HCT116 (cell line): ENCODE measurements around the gene OPCML. TPM values are rescaled to one million over a fixed set of nuclear protein-coding genes. Genes with fewer than 3 reads are reported as not detected.

ENCODE experiments used
- ATAC-seq: fragments of 200-7000 bp; cut with Tn5 transposase; 2 replicates; pipeline ENCODE4 v1.9.1; 2020; ENCODE audit warnings: mild to moderate bottlenecking, moderate library complexity
- BruUV-seq: library from RNA; stranded (reverse); fragments of 400-500 nt; replicated peaks from 2 replicates; lab custom pipeline; 2021; lab: Mats Ljungman, UMichigan
- CTCF ChIA-PET: fragments of 300-600 bp; sonication (Branson Sonifier 250); formaldehyde crosslinking; loops from one replicate; lab custom pipeline; 2021; ENCODE audit warnings: antibody characterized with exemption; lab: Charles Lee
- POLR2A ChIA-PET: fragments of 300-600, 350-600 bp; sonication (Branson Sonifier 250); formaldehyde crosslinking; loops from one replicate; lab custom pipeline; 2021; ENCODE audit warnings: antibody characterized with exemption; lab: Charles Lee
- RAD21 ChIA-PET, 2 experiments: fragments of 300-600 bp; sonication (Branson Sonifier 250); formaldehyde crosslinking; loops; one replicate each; lab custom pipeline; 2023; ENCODE audit warnings: low total read pairs in 2 of 2; ENCODE audit not compliant: uncharacterized antibody in 2 of 2, unreplicated experiment in 2 of 2, low non-redundant PET in 1 of 2; lab: Charles Lee
- DNase-seq: peaks from one replicate; pipeline ENCODE4 v3.0.0-alpha.2; 2010; ENCODE audit warnings: low read depth, low spot score
- H2AFZ ChIP-seq: fragments of 200-600 bp; shearing (Covaris generic), sonication (generic); 2 replicates; pipeline ENCODE4 v1.6.1; 2017; ENCODE audit warnings: low read depth, mixed run types, mixed read lengths, antibody characterized with exemption, low read length; ENCODE audit not compliant: poor library complexity, severe bottlenecking
- H3K27ac ChIP-seq: 2 replicates; pipeline ENCODE4 v1.5.1; 2012; ENCODE audit warnings: low read depth, low read length
- H3K27me3 ChIP-seq: fragments of 200-600 bp; sonication (generic); 2 replicates; pipeline ENCODE4 v1.6.1; 2016; ENCODE audit warnings: mixed run types, low read length, mixed read lengths; ENCODE audit not compliant: insufficient read depth
- H3K36me3 ChIP-seq, 2 experiments: fragments of 200-500 bp in 1 of 2; fragments of 200-600 bp in 1 of 2; sonication (Bioruptor generic) in 1 of 2; sonication (generic) in 1 of 2; 2 replicates each; pipeline versions ENCODE4 v1.5.1 to v1.6.1; 2014 to 2016; ENCODE audit warnings: low read length in 2 of 2, inconsistent platforms in 1 of 2, mixed read lengths in 1 of 2, mixed run types in 1 of 2; ENCODE audit not compliant: insufficient read depth in 2 of 2, control insufficient read depth in 1 of 2
- H3K4me1 ChIP-seq, 2 experiments: fragments of 200-600 bp in 1 of 2; sonication (generic) in 1 of 2; 2 replicates each; pipeline versions ENCODE4 v1.5.1 to v1.6.1; 2012 to 2017; ENCODE audit warnings: low read length in 2 of 2, inconsistent platforms in 1 of 2, mild to moderate bottlenecking in 1 of 2, mixed read lengths in 1 of 2, mixed run types in 1 of 2, moderate library complexity in 1 of 2; ENCODE audit not compliant: insufficient read depth in 2 of 2, control insufficient read depth in 1 of 2
- H3K4me2 ChIP-seq: fragments of 200-600 bp; sonication (generic); 2 replicates; pipeline ENCODE4 v1.6.1; 2017; ENCODE audit warnings: mixed run types, low read length, mixed read lengths
- H3K4me3 ChIP-seq, 2 experiments: fragments of 200-600 bp in 1 of 2; sonication (generic) in 1 of 2; replicated peaks in 1 of 2; 2 replicates each; pipeline ENCODE4 v1.5.1; 2011 to 2016; ENCODE audit warnings: low read length in 2 of 2, control low read depth in 1 of 2, low read depth in 1 of 2, mild to moderate bottlenecking in 1 of 2, mixed read lengths in 1 of 2, mixed run types in 1 of 2
- H3K79me2 ChIP-seq: fragments of 200-600 bp; sonication (generic); 2 replicates; pipeline ENCODE4 v1.6.1; 2017; ENCODE audit warnings: mild to moderate bottlenecking, mixed run types, low read length, moderate library complexity, mixed read lengths; ENCODE audit not compliant: insufficient read depth
- H3K9ac ChIP-seq: fragments of 200-600 bp; sonication (generic); 2 replicates; pipeline ENCODE4 v1.6.1; 2016; ENCODE audit warnings: low read length, mixed read lengths
- H3K9me2 ChIP-seq: fragments of 200-600 bp; sonication (generic), shearing (Covaris generic); 2 replicates; pipeline ENCODE4 v1.6.1; 2017; ENCODE audit warnings: mixed run types, mild to moderate bottlenecking, moderate library complexity; ENCODE audit not compliant: insufficient read depth
- H3K9me3 ChIP-seq, 2 experiments: fragments of 200-500 bp in 1 of 2; fragments of 200-600 bp in 1 of 2; sonication (Bioruptor generic) in 1 of 2; sonication (generic) in 1 of 2; 2 replicates each; pipeline ENCODE4 v1.6.1; 2014 to 2017; ENCODE audit warnings: low read length in 2 of 2, mixed read lengths in 2 of 2, inconsistent platforms in 1 of 2, low read depth in 1 of 2, mild to moderate bottlenecking in 1 of 2, mixed run types in 1 of 2, moderate library complexity in 1 of 2; ENCODE audit not compliant: control insufficient read depth in 1 of 2, insufficient read depth in 1 of 2
- H4K20me1 ChIP-seq: fragments of 200-600 bp; sonication (generic), shearing (Covaris generic); 2 replicates; pipeline ENCODE4 v1.6.1; 2017; ENCODE audit warnings: mixed run types, mild to moderate bottlenecking, moderate library complexity; ENCODE audit not compliant: insufficient read depth
- ATF3 ChIP-seq: IDR thresholded peaks from 2 replicates; pipeline ENCODE4 v1.6.1; 2012
- ELF1 ChIP-seq: IDR thresholded peaks from 2 replicates; pipeline ENCODE4 v1.6.1; 2012; ENCODE audit warnings: low read depth, borderline replicate concordance
- JUND ChIP-seq: IDR thresholded peaks from 2 replicates; pipeline ENCODE4 v1.6.1; 2012
- TCF7L2 ChIP-seq: IDR thresholded peaks from 2 replicates; pipeline ENCODE4 v1.7.0; 2011; ENCODE audit warnings: borderline replicate concordance, inconsistent platforms; ENCODE audit not compliant: insufficient read depth, insufficient read length; ENCODE audit errors: extremely low read depth
- intact Hi-C: fragments of 100-400 bp; cut with micrococcal nuclease; formaldehyde crosslinking; loops from 2 replicates; pipeline ENCODE4 v1.10.0; 2022
- total RNA-seq: library from RNA; stranded (reverse); gene quantifications from one replicate; pipeline ENCODE4 v1.2.1, GENCODE V29; 2021; ENCODE audit not compliant: unreplicated experiment

OPCML gene
- total RNA-seq, 1 experiment from 2014 or later = not detected

- no peak overlapping the region for H3K9ac ChIP-seq
- DNase-seq (no peak), ATAC-seq (no peak)
- H3K27ac ChIP-seq = no peak overlapping the region
- H3K9me3 ChIP-seq = peaks cover 9 to 25% of the 10 kb centered on the region in 2 experiments; a peak in 2 of 4 replicates
- no peak overlapping the region for H2AFZ ChIP-seq
- no peaks in the 10 kb centered on the region for H3K79me2 ChIP-seq
- no peaks in the 10 kb centered on the region for H3K27me3 ChIP-seq
- no peak overlapping the region for H3K4me3 ChIP-seq
- H4K20me1 ChIP-seq = no peaks in the 10 kb centered on the region
- H3K9me2 ChIP-seq = no peaks in the 10 kb centered on the region
- ChIA-PET CTCF (no interaction called here), RAD21 (no interaction called here), POLR2A (no interaction called here)
- no peak overlapping the region for H3K4me2 ChIP-seq
- H3K4me1 ChIP-seq = no peaks in the 10 kb centered on the region
- H3K36me3 ChIP-seq = no peaks in the 10 kb centered on the region
- intact Hi-C loops = no loop called here
- no peak for TF ChIP-seq JUND
- TF ChIP-seq ELF1 = no peak
- TF ChIP-seq TCF7L2 = no peak
- no TSS peak for BruUV-seq
These were observed 606.4 kb downstream of the OPCML start for GRCh38 chr11:132925825-132926469.

- Histone ChIP-seq H3K27me3 (no peaks in the 10 kb centered on the region), H3K79me2 (no peaks in the 10 kb centered on the region), H3K4me3 (no peak overlapping the region), H3K27ac (no peak overlapping the region), H3K9me3 (peaks cover 13 to 22% of the 10 kb centered on the region in 2 experiments; a peak in 2 of 4 replicates), H3K9ac (no peak overlapping the region), H2AFZ (no peak overlapping the region), H3K4me1 (no peaks in the 10 kb centered on the region), H3K9me2 (no peaks in the 10 kb centered on the region)
- CTCF ChIA-PET = no interaction called here
- ATAC-seq = no peak
- RAD21 ChIA-PET = no interaction called here
- no TSS peak for BruUV-seq
- POLR2A ChIA-PET = no interaction called here
- intact Hi-C loops = no loop called here
- no peak for TF ChIP-seq ATF3
- TF ChIP-seq, all 23 proteins: peak for 0
- Histone ChIP-seq H4K20me1 (no peaks in the 10 kb centered on the region), H3K36me3 (no peaks in the 10 kb centered on the region), H3K4me2 (no peak overlapping the region)
- DNase-seq = no peak
These were observed 610.7 kb downstream of the OPCML start for GRCh38 chr11:132921597-132921996.
